Measurements from ENCODE around the gene CSN3.

Gene CSN3

DNA sequence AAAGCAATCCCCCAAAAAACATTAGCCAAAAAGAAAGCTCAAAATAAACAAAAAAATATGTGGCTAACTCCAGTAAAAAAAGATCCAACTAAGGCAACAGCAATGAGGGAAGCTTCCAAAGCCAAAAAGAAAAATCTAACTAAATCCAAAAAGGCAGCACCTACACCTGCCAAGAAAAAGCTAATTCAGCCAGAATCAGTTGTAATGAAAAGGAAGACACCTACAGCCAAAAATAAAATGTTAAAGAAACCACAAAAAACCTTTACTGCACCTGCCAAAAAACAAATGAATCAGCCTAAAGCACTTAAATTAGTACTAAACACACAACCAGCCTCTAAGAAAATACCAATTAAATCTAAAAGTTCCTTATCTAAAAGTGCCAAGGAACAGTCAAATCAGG, 55.2 kb downstream of the CSN3 start:
- DNase-seq: no peak

DNA sequence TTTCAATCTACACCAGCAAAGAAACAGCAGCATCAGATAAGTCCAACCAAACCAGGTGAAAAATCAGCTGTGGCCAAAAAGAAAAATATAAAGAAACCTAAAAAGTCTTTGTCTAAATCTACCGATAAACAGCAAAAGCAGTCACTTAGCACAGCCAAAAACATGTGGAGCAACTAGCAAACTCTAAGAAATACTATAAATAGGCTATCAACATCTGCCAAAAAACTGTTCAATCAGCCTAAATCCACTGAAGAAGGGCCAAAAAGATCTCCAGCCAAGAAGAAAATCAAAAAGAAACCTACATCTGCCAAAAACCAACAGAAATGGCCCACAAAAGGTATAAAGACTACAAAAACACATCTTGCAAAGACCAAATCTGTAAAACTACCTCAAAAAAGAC, 55.7 kb downstream of the CSN3 start:
- no peak for DNase-seq

DNA sequence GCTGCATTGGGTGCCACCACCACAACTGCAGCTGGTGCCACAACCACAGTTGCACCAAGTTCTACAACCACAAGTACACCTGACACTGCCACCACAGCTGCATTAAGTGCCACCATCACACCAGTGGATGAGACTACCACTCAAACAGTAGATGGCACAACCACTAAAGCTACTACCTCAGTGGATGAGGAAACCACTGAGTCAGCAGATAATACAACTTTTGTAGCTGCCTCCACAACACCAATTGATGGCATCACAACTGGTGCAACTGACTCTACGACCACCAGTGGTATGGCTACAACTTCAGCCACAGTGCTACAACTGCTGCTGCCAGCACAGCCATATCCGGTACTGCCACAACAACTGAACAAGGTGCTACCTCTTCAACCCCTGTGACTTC, 57.2 kb downstream of the CSN3 start:
- no peak for DNase-seq

DNA sequence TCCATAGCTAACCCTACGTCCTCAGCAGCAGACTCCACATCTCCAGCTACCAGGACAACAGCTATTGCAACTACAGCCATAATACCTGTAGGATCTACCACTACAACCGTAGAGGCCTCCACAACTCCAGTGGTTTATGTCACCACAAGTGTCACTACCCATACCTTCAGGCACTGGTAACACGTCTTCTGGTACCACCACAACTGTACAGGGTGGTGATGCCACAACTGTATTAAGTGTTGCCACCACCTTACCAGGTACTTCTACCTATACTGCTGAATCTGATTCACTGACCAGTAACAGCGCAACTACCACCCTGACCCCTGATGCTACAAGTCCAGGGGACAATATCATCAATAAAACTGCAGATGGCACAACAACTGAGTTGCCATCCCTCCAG, 57.8 kb downstream of the CSN3 start:
- no peak for DNase-seq
